ENCODE measurements around the gene PDE6H.

PDE6H gene

DNA sequence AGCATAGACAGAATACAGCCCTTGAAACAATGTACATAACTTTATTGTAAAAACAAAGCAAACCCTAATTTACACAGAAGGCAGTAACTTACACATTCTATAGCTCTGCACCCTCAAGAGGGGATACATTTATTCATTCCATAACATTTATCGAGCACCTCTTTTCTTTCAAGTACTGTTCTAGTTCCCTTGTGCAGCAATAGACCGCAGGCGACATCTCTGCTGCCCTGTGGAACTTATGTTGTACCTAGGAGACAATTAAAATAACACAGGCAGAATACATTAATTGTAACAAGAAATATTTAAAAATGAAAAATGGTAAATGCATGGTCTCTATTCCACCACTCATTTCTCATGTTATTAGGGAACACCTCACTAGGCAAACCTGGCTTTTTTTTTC is 10.0 kb upstream of the PDE6H start:
- H3K27me3 Mint-ChIP-seq, result no peaks in the 10 kb centered on the region
- no peak for ATAC-seq (replicated peaks; ENCODE audit: extremely low read depth, poor library complexity, severe bottlenecking)
- peak overlapping the region; percentile 100 for H3K27ac Mint-ChIP-seq (ENCODE audit: low read depth)
- H3K9me3 Mint-ChIP-seq, result no peaks in the 10 kb centered on the region
- no peak for DNase-seq (ENCODE audit: low spot score in 2 of 2)
- peak overlapping the region; percentile 99 for H3K4me3 Mint-ChIP-seq
- H3K36me3 Mint-ChIP-seq (ENCODE audit: insufficient read depth), result peaks cover 34% of the 10 kb centered on the region
- peaks cover 63% of the 10 kb centered on the region for H3K4me1 Mint-ChIP-seq

DNA sequence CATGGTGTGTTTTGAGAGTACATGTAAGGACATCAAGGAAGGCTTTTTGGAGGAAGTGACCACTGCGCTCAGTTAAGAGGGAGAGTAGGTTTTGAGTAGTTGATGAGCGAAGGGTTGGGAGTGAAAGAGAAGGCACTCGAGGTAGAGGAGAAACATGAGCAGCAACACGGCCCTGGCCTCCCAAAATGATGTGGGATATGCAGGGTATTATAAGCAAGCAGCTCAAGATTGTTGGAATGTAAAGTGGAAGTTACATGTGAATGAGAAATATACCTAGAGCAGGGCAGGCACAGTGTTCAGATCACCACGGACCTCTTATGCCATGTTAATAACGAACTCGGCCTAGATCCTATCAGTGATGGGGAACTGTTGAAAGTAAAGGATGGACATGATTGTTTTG is 9.3 kb upstream of the PDE6H start:
- no peak for DNase-seq (ENCODE audit: low spot score in 2 of 2)
- Mint-ChIP-seq H3K36me3 (ENCODE audit: insufficient read depth) (peaks cover 27% of the 10 kb centered on the region), H3K4me1 (peaks cover 59% of the 10 kb centered on the region), H3K9me3 (no peaks in the 10 kb centered on the region), H3K27ac (ENCODE audit: low read depth) (peak overlapping the region; percentile 100), H3K27me3 (no peaks in the 10 kb centered on the region), H3K4me3 (no peak overlapping the region)
- no peak for ATAC-seq (replicated peaks; ENCODE audit: extremely low read depth, poor library complexity, severe bottlenecking)

DNA sequence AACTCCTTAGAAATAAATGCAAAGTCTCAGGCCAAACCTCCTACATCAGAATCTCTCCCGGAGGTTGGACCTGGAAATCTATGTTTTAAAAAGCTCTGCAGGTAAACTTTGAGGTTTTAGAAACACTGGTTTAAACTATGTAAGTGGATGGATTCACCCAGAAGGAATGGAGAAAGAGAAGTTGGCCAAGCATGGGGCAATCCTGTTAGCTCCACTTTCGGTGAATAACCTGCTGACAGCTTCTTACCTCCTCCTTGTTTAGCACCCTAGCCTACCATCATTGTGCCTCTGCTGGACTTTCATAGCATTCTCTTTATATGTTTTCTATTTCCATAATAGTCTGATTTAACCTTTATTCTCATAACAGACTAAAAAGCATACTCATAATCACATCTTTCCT is 8.4 kb upstream of the PDE6H start:
- peak overlapping the region; percentile 100 for H3K27ac Mint-ChIP-seq (ENCODE audit: low read depth)
- ATAC-seq (replicated peaks; ENCODE audit: extremely low read depth, poor library complexity, severe bottlenecking) (no peak), DNase-seq (ENCODE audit: low spot score in 2 of 2) (no peak)
- peaks cover 50% of the 10 kb centered on the region for H3K4me1 Mint-ChIP-seq
- no peaks in the 10 kb centered on the region for H3K27me3 Mint-ChIP-seq
- no peaks in the 10 kb centered on the region for H3K9me3 Mint-ChIP-seq
- peaks cover 18% of the 10 kb centered on the region for H3K36me3 Mint-ChIP-seq (ENCODE audit: insufficient read depth)
- H3K4me3 Mint-ChIP-seq, result no peak overlapping the region

DNA sequence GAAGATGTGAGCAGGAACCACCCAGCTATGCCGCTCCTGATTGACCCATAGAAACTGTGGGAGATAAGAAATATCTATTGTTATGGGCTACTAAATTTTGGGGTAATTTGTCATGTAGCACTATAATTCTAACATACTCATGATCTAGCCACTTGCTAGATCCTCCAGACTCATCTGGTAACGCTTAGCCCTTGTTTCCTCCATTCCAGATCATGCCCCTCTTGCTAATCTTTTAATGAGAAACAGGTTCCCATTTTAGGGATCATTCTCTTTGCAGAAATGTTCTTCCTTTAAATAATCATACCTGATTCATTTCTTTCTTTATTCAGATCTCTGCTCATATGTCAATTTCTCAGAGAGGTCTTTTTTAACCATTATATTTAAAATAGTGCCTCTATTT is 7.6 kb upstream of the PDE6H start:
- Mint-ChIP-seq H3K4me3 (no peak overlapping the region), H3K36me3 (ENCODE audit: insufficient read depth) (peaks cover 12% of the 10 kb centered on the region), H3K27ac (ENCODE audit: low read depth) (peak overlapping the region; percentile 100), H3K27me3 (no peaks in the 10 kb centered on the region), H3K9me3 (no peaks in the 10 kb centered on the region), H3K4me1 (peaks cover 46% of the 10 kb centered on the region)
- no peak for ATAC-seq (replicated peaks; ENCODE audit: extremely low read depth, poor library complexity, severe bottlenecking)
- DNase-seq (ENCODE audit: low spot score in 2 of 2), result no peak

DNA sequence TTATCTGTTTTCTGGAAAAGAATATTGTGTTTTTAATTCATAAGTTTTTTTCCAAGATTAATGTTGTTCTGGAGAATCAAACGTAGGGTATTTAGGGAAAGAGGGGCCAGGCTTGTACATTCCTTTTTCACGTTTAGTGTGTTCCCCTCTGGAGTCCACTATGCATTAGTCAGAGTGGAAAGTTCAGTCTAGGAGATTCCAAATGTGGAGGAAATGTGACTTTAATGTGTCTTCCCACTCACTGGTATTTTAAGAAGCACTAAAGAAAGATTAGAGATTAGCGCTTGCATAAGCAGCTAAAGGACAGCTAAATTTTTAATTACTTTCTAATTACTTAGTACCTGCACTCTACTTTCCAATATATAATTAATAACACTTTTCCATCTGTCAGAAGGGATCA is 4.4 kb upstream of the PDE6H start:
- Mint-ChIP-seq H3K9me3 (no peaks in the 10 kb centered on the region), H3K4me3 (no peak overlapping the region), H3K27me3 (no peaks in the 10 kb centered on the region), H3K4me1 (peaks cover 27% of the 10 kb centered on the region), H3K36me3 (ENCODE audit: insufficient read depth) (no peaks in the 10 kb centered on the region), H3K27ac (ENCODE audit: low read depth) (no peak overlapping the region)
- ATAC-seq (replicated peaks; ENCODE audit: extremely low read depth, poor library complexity, severe bottlenecking) (no peak), DNase-seq (ENCODE audit: low spot score in 2 of 2) (no peak)

DNA sequence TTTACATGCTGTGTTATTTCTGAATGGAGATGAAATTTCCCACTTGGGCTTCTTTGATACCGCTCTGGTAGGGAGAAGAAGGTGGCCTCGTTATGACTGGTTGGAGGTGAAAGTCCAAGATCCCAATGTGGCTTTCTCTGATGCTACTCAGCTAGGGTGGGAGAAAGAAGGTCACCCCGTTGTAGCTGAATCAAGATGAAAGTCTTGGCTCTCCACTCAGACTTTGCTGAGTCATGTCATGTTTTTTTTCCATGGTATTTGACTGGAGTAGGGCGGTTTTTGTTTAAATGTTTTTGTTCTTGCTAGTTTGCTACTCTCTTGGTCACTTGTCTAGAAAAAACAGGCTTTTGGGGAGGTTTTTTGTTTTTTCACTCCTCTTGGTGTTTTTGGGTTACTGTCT is 2.4 kb upstream of the PDE6H start:
- Mint-ChIP-seq H3K36me3 (ENCODE audit: insufficient read depth) (no peaks in the 10 kb centered on the region), H3K4me3 (no peak overlapping the region), H3K27ac (ENCODE audit: low read depth) (no peak overlapping the region), H3K4me1 (peaks cover 9% of the 10 kb centered on the region), H3K9me3 (no peaks in the 10 kb centered on the region), H3K27me3 (no peaks in the 10 kb centered on the region)
- no peak for DNase-seq (ENCODE audit: low spot score in 2 of 2)
- no peak for ATAC-seq (replicated peaks; ENCODE audit: extremely low read depth, poor library complexity, severe bottlenecking)

DNA sequence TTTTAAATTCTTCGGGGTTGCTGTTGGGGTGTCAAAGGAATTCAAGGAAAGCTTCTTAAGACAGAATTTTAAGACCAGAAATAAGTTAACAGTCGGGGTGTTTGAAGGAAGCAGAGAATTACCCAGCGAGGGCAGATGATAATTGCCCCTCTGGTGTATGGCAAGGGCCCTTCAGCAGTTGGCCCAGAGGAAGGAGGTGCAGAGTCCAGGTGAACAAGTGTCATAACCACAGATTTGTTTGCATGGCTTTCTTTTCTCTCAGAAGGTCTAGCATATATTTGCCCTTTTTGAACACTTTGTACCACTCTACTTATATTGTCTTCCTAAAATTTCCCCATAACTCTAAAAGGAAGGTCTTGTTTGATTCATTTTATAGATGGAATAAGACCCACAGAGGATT is 1.8 kb downstream of the PDE6H start:
- no peak overlapping the region for H3K27ac Mint-ChIP-seq (ENCODE audit: low read depth)
- DNase-seq (ENCODE audit: low spot score in 2 of 2) (no peak), ATAC-seq (replicated peaks; ENCODE audit: extremely low read depth, poor library complexity, severe bottlenecking) (no peak)
- peaks cover 8% of the 10 kb centered on the region for H3K4me1 Mint-ChIP-seq
- no peaks in the 10 kb centered on the region for H3K36me3 Mint-ChIP-seq (ENCODE audit: insufficient read depth)
- no peak overlapping the region for H3K4me3 Mint-ChIP-seq
- no peaks in the 10 kb centered on the region for H3K9me3 Mint-ChIP-seq
- H3K27me3 Mint-ChIP-seq, result no peaks in the 10 kb centered on the region

DNA sequence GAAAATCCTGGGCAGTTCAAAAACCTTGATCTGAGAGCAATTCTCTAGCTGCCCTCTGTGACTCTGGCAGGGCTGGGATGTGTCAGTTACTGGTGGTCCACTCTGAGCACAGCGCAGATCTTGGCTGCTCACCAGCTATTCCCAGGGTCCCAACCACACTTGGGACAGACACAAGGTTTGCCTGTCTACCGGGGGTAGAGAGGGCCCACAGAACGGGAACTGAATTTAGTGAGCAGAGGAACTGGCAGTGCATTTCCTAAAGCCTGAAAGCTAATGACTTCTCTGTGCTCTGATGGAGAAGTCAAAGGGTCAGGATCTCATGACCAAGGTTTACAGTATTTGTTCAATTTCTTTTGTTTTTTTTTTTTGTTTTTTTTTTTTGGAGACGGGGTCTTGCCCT is 2.6 kb downstream of the PDE6H start:
- ATAC-seq (replicated peaks; ENCODE audit: extremely low read depth, poor library complexity, severe bottlenecking), result no peak
- H3K36me3 Mint-ChIP-seq (ENCODE audit: insufficient read depth), result no peaks in the 10 kb centered on the region

DNA sequence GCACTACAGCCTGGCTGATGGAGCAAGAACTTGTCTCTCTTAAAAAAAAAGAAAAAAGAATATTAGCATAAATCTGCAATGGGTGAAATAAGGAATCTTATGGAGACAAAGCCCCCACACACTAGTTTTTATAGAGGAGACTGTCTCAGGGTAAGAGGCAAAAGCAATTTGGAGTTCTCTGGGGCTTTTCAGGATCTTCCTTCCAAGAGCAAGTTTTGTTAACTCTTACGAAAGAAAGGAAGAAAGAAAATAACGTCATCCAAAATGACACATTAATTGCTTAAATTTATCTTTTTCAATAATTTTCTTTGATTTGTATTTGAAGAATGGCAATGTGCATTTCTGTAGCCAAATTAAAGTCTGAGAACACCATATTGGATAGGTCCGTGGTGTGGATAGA is 3.8 kb downstream of the PDE6H start:
- ATAC-seq (replicated peaks; ENCODE audit: extremely low read depth, poor library complexity, severe bottlenecking) (no peak), DNase-seq (ENCODE audit: low spot score in 2 of 2) (no peak)
- Mint-ChIP-seq H3K9me3 (no peaks in the 10 kb centered on the region), H3K4me3 (no peak overlapping the region), H3K27ac (ENCODE audit: low read depth) (no peak overlapping the region), H3K4me1 (peaks cover 25% of the 10 kb centered on the region), H3K27me3 (no peaks in the 10 kb centered on the region), H3K36me3 (ENCODE audit: insufficient read depth) (no peaks in the 10 kb centered on the region)

More for the DNA sequence above, 2.6 kb downstream of the PDE6H start:
- no peak overlapping the region for H3K27ac Mint-ChIP-seq (ENCODE audit: low read depth)
- H3K9me3 Mint-ChIP-seq, result no peaks in the 10 kb centered on the region
- H3K4me3 Mint-ChIP-seq, result no peak overlapping the region
- peaks cover 15% of the 10 kb centered on the region for H3K4me1 Mint-ChIP-seq
- no peak for DNase-seq (ENCODE audit: low spot score in 2 of 2)
- H3K27me3 Mint-ChIP-seq, result no peaks in the 10 kb centered on the region

DNA sequence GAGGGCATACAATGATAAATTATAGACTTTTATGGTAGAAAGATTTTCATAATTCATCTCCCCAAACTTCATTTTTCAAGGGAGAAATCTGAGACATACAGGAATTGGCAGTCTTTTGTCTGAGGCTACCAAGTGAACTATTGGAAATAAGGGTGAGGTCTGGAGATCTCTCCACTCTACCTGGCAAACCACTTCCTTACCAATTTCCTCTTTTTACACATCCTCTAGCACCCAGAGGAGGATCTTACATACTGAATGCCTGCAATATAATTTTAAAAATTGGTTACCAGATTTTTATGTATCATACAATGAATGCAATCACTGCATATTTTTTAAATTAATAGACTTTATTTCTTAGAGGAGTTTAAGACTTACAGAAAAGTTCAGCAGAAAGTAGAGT is 6.6 kb downstream of the PDE6H start:
- DNase-seq (ENCODE audit: low spot score in 2 of 2), result no peak
- no peaks in the 10 kb centered on the region for H3K27me3 Mint-ChIP-seq
- H3K27ac Mint-ChIP-seq (ENCODE audit: low read depth), result no peak overlapping the region
- no peaks in the 10 kb centered on the region for H3K9me3 Mint-ChIP-seq
- H3K4me3 Mint-ChIP-seq, result no peak overlapping the region
- peaks cover 29% of the 10 kb centered on the region for H3K4me1 Mint-ChIP-seq
- H3K36me3 Mint-ChIP-seq (ENCODE audit: insufficient read depth), result peaks cover 2% of the 10 kb centered on the region
- no peak for ATAC-seq (replicated peaks; ENCODE audit: extremely low read depth, poor library complexity, severe bottlenecking)

DNA sequence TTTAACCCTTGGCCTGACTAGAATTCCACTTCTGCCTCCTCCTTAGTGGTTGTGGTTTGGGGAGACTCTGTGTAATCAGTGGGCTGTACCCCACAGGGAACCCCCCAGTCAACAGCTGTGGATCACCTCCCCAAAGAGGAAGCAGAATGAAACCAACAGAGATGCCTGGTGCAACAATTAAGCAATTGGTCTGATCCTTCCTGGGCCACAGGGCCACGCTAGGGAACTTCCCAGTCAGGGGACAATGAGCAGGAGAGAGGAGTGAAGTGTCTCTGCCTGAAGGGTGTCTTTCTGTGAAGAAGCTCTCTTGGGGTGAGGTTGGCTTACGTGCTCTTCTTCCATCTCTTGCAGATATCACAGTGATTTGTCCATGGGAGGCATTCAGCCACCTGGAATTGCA is 8.2 kb downstream of the PDE6H start:
- Mint-ChIP-seq H3K27ac (ENCODE audit: low read depth) (no peak overlapping the region), H3K9me3 (no peaks in the 10 kb centered on the region), H3K4me3 (no peak overlapping the region), H3K4me1 (peaks cover 33% of the 10 kb centered on the region), H3K27me3 (no peaks in the 10 kb centered on the region), H3K36me3 (ENCODE audit: insufficient read depth) (peaks cover 2% of the 10 kb centered on the region)
- DNase-seq (ENCODE audit: low spot score in 2 of 2) (no peak), ATAC-seq (replicated peaks; ENCODE audit: extremely low read depth, poor library complexity, severe bottlenecking) (no peak)

DNA sequence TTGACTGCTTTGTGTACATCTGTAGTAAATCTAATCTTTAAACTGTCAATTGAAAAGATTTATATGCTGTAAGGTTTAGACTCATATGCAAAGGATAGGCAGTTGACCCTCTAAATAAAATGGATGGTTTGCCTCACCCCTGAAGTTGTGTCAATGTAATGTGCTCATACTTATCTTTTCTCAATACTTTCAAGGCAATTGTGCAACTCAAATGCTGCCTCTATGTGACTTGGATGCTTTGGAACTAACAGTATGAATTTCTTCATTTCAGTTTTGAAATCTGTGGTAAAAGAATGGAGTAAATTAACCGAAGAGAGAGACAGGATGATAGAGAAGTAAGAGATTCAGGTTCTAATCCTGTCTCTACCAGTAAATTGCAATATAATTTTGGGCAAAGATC is 9.7 kb downstream of the PDE6H start:
- peaks cover 2% of the 10 kb centered on the region for H3K36me3 Mint-ChIP-seq (ENCODE audit: insufficient read depth)
- no peak overlapping the region for H3K4me3 Mint-ChIP-seq
- H3K4me1 Mint-ChIP-seq, result peaks cover 33% of the 10 kb centered on the region
- ATAC-seq (replicated peaks; ENCODE audit: extremely low read depth, poor library complexity, severe bottlenecking) (no peak), DNase-seq (ENCODE audit: low spot score in 2 of 2) (no peak)
- no peaks in the 10 kb centered on the region for H3K9me3 Mint-ChIP-seq
- no peaks in the 10 kb centered on the region for H3K27me3 Mint-ChIP-seq
- H3K27ac Mint-ChIP-seq (ENCODE audit: low read depth), result no peak overlapping the region

DNA sequence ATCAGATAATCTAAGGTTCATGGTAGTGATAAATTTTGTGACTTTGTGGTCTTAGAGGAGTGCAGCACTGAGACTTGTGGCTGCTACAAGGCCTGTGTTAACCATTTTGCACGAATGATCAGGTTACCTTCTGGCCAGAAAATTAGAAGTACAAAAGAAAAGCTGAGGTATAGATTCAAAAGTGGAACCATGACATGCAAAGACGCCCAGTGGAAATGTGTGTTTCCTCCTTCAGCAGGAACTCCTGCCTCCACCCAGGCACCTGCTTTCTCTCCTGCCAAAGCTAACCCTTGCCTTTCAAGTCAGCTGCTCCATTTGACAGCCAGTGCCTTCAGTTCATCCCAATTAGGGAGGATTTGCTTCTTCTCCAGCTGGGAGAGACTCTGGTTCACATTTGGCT is 10.1 kb downstream of the PDE6H start:
- DNase-seq (ENCODE audit: low spot score in 2 of 2) (no peak), ATAC-seq (replicated peaks; ENCODE audit: extremely low read depth, poor library complexity, severe bottlenecking) (no peak)
- Mint-ChIP-seq H3K36me3 (ENCODE audit: insufficient read depth) (peaks cover 2% of the 10 kb centered on the region), H3K27ac (ENCODE audit: low read depth) (no peak overlapping the region), H3K9me3 (no peaks in the 10 kb centered on the region), H3K4me1 (peaks cover 33% of the 10 kb centered on the region), H3K27me3 (no peaks in the 10 kb centered on the region), H3K4me3 (no peak overlapping the region)

DNA sequence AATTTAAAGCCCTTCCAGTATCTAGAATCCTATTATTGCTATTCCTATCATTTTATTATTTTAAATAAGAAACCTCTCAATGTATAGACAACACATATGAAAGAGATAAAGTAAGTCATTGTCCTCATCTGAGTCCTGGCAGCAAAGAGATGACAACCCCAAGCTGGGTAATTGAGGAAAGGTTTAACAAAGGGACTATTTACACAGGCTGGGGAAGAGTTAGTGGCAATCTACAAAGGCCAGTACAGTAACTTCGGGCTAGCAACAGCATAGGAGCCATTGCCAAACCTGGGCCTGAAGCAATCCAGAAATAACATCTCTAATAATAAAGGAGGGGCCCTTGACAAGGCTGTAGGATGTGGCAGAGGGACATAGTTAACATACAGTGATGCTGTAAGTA is 11.2 kb downstream of the PDE6H start:
- H3K4me3 Mint-ChIP-seq, result no peak overlapping the region
- H3K4me1 Mint-ChIP-seq, result peaks cover 32% of the 10 kb centered on the region
- DNase-seq (ENCODE audit: low spot score in 2 of 2) (no peak), ATAC-seq (replicated peaks; ENCODE audit: extremely low read depth, poor library complexity, severe bottlenecking) (no peak)
- no peaks in the 10 kb centered on the region for H3K27me3 Mint-ChIP-seq
- H3K36me3 Mint-ChIP-seq (ENCODE audit: insufficient read depth), result peaks cover 2% of the 10 kb centered on the region
- H3K27ac Mint-ChIP-seq (ENCODE audit: low read depth), result no peak overlapping the region
- no peaks in the 10 kb centered on the region for H3K9me3 Mint-ChIP-seq
